Stimulated activated CD4-positive, alpha-beta T cell treated with anti-CD3 and anti-CD28 coated beads, TNF-alpha, amount 100 ng/mL, for 24 hours (primary cell): ENCODE results near the gene OR4A16.

ENCODE experiments used
- DNase-seq, 3 experiments: peaks; one replicate each; pipeline ENCODE4 v3.0.0-alpha.2; 2020; ENCODE audit warnings: low read depth in 3 of 3

The OR4A16 gene

GRCh38 chr11:55342901-55343300, at the start of gene OR4A16:
Gene OR4A16 (plus strand): TSS chr11:55343201. CDS start chr11:55343201, 0 bp downstream.
- DNase-seq: no peak

GRCh38 chr11:55324500-55324899, 18.5 kb upstream of the OR4A16 start:
- no peak for DNase-seq

GRCh38 chr11:55345306-55345705, 2.3 kb downstream of the OR4A16 start:
- no peak for DNase-seq

GRCh38 chr11:55349032-55349431, 6.0 kb downstream of the OR4A16 start:
- DNase-seq: no peak

- DNase-seq: no peak
Observed at GRCh38 chr11:55357560-55358184, 14.7 kb downstream of the OR4A16 start.

- DNase-seq: no peak
Observed at GRCh38 chr11:55367674-55368073, 24.7 kb downstream of the OR4A16 start, which contains the start of gene OR4A15. Gene OR4A15 (plus strand): TSS chr11:55367974. CDS start chr11:55367974, 0 bp downstream.
